Lower leg skin (tissue), 3 donors: ENCODE results near the gene TMPRSS6.

Source experiments
- POLR2A ChIP-seq, 2 donors: fragments of 450-650 bp; IDR thresholded peaks; one replicate each; pipeline ENCODE4 v1.6.1; 2016 to 2017; ENCODE audit warnings: antibody characterized with exemption in 2 of 2, mild to moderate bottlenecking in 1 of 2, moderate library complexity in 1 of 2
- TF ChIP-seq, protein P1 (sequence below), 3 donors: fragments of 450-650 bp; IDR thresholded peaks; one replicate each; pipeline ENCODE4 v1.5.1; 2016; ENCODE audit warnings: antibody characterized with exemption in 3 of 3, mild to moderate bottlenecking in 3 of 3, moderate library complexity in 2 of 3

DNA sequence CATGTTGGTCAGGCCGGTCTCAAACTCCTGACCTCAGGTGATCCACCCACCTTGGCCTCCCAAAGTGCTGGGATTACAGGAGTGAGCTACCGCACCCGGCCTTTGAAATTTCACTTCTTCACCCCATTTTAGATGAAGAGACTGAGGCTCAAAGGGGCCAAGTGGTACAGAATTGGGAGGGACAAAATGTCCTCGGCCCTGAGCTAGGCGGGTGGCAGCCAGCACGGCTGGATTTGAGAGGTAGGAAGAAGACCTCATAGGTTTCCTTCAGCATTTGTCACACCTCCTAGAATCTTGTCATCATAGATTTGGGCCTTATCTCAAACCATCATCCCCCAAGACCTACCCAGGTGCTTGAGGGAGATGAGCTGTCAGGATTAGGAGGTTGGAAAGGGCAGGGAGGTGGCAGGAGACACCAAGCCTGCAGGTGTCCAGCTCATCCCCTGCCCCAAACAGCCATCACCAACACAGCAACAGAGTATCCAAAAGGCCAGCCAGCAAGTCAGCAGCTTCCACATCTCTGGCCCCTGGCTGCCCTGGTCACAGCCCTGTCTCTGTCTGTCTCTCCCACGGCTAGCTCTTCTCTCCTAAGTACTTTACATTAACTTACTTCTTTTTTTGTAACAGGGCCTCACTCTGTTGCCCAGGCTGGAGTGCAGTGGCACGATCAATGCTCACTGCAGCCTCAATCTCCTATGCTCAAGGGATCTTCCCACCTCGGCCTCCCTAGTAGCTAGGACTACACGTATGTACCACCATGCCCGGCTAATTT is 11.2 kb upstream of the TMPRSS6 start:
- TF ChIP-seq, protein P1, sequence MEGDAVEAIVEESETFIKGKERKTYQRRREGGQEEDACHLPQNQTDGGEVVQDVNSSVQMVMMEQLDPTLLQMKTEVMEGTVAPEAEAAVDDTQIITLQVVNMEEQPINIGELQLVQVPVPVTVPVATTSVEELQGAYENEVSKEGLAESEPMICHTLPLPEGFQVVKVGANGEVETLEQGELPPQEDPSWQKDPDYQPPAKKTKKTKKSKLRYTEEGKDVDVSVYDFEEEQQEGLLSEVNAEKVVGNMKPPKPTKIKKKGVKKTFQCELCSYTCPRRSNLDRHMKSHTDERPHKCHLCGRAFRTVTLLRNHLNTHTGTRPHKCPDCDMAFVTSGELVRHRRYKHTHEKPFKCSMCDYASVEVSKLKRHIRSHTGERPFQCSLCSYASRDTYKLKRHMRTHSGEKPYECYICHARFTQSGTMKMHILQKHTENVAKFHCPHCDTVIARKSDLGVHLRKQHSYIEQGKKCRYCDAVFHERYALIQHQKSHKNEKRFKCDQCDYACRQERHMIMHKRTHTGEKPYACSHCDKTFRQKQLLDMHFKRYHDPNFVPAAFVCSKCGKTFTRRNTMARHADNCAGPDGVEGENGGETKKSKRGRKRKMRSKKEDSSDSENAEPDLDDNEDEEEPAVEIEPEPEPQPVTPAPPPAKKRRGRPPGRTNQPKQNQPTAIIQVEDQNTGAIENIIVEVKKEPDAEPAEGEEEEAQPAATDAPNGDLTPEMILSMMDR (IDR thresholded peaks at IDR 0.05), result no peak
- no peak for TF ChIP-seq POLR2A (IDR thresholded peaks at IDR 0.05)
